ENCODE results near the gene FRYL. TPM values are rescaled to one million over a fixed set of nuclear protein-coding genes. Genes with fewer than 3 reads are reported as not detected.
"Not testable (repeated sequence)": the region's sequence is repeated elsewhere in the genome, so short reads cannot be mapped to it uniquely, and the experiment has no call there.

FRYL gene
- total RNA-seq, 1 donor from 2014 or later, result 96.3 TPM

GRCh38 chr4:48698029-48698971, 81.8 kb downstream of the FRYL start:
- peak; percentile 8 for DNase-seq

GRCh38 chr4:48697516-48697915, 82.6 kb downstream of the FRYL start:
- not testable (repeated sequence) for DNase-seq

GRCh38 chr4:48694824-48695223, 85.3 kb downstream of the FRYL start:
- DNase-seq, result no peak

GRCh38 chr4:48693856-48694574, 86.1 kb downstream of the FRYL start:
- DNase-seq, result no peak

GRCh38 chr4:48692897-48693296, 87.2 kb downstream of the FRYL start:
- DNase-seq, result no peak

GRCh38 chr4:48692044-48692443, 88.0 kb downstream of the FRYL start:
- no peak for DNase-seq

- DNase-seq, result no peak
Measured at GRCh38 chr4:48688953-48689352, 91.1 kb downstream of the FRYL start.

- no peak for DNase-seq
Measured at GRCh38 chr4:48687313-48688051, 92.6 kb downstream of the FRYL start.

GRCh38 chr4:48686369-48686768, 93.7 kb downstream of the FRYL start:
- no peak for DNase-seq

GRCh38 chr4:48683784-48684666, 96.1 kb downstream of the FRYL start:
- no peak for DNase-seq

GRCh38 chr4:48682870-48683269, 97.2 kb downstream of the FRYL start:
- not testable (repeated sequence) for DNase-seq

- DNase-seq, result no peak
Measured at GRCh38 chr4:48681856-48682255, 98.2 kb downstream of the FRYL start.

GRCh38 chr4:48680848-48681568, 99.1 kb downstream of the FRYL start:
- DNase-seq, result no peak

GRCh38 chr4:48673537-48673936, 106.5 kb downstream of the FRYL start:
- no peak for DNase-seq

- DNase-seq, result no peak
Measured at GRCh38 chr4:48670587-48670986, 109.5 kb downstream of the FRYL start.

GRCh38 chr4:48669086-48669485, 111.0 kb downstream of the FRYL start:
- no peak for DNase-seq

- DNase-seq, result no peak
Measured at GRCh38 chr4:48668254-48669017, 111.6 kb downstream of the FRYL start.

- DNase-seq, result no peak
Measured at GRCh38 chr4:48667148-48667547, 112.9 kb downstream of the FRYL start.

GRCh38 chr4:48665555-48666186, 114.4 kb downstream of the FRYL start:
- no peak for DNase-seq

- DNase-seq, result no peak
Measured at GRCh38 chr4:48664938-48665337, 115.1 kb downstream of the FRYL start.
